ENCODE data around the gene SPI1.

Gene SPI1

GRCh38 chr11:47407746-47408590 is 29.6 kb upstream of the SPI1 start, which contains the start of gene SLC39A13:
Gene SLC39A13 (plus strand): TSS chr11:47408590. CDS start chr11:47410095, 1,505 bp downstream.
- H3K27ac ChIP-seq = peak within 1 kb of the TSS; percentile 82
- peak within 1 kb of the TSS; percentile 77 for H3K4me3 ChIP-seq (ENCODE audit: low read depth, low read length)
- peak; percentile 95 for DNase-seq
- no peaks in the 10 kb centered on the region for H3K27me3 ChIP-seq (ENCODE audit: insufficient read depth, low read depth, severe bottlenecking)
- peak; percentile 80 for TF ChIP-seq CTCF (IDR thresholded peaks at IDR 0.05; ENCODE audit: low read depth, low read length)
- no peaks in the 10 kb centered on the region for H3K9me3 ChIP-seq (ENCODE audit: severe bottlenecking)
- H3K36me3 ChIP-seq = no peaks in the 10 kb centered on the region; the same call in none of the 2 replicates

GRCh38 chr11:47406896-47407745 is 28.8 kb upstream of the SPI1 start:
- H3K27me3 ChIP-seq (ENCODE audit: insufficient read depth, low read depth, severe bottlenecking) = no peaks in the 10 kb centered on the region
- no peaks in the 10 kb centered on the region for H3K9me3 ChIP-seq (ENCODE audit: severe bottlenecking)
- no peak for TF ChIP-seq CTCF (IDR thresholded peaks at IDR 0.05; ENCODE audit: low read depth, low read length)
- H3K27ac ChIP-seq = peak overlapping the region; percentile 82
- DNase-seq = no peak
- peak overlapping the region; percentile 77 for H3K4me3 ChIP-seq (ENCODE audit: low read depth, low read length)
- H3K36me3 ChIP-seq = no peaks in the 10 kb centered on the region; the same call in none of the 2 replicates

- H3K4me3 ChIP-seq (ENCODE audit: low read depth, low read length) = no peak overlapping the region
- TF ChIP-seq CTCF (IDR thresholded peaks at IDR 0.05; ENCODE audit: low read depth, low read length) = no peak
- no peaks in the 10 kb centered on the region; the same call in 1 of the 2 replicates for H3K36me3 ChIP-seq
- no peaks in the 10 kb centered on the region for H3K9me3 ChIP-seq (ENCODE audit: severe bottlenecking)
- no peak overlapping the region for H3K27ac ChIP-seq
- no peak for DNase-seq
- H3K27me3 ChIP-seq (ENCODE audit: insufficient read depth, low read depth, severe bottlenecking) = no peaks in the 10 kb centered on the region
Observed at GRCh38 chr11:47403571-47403970, 25.2 kb upstream of the SPI1 start.

- H3K27me3 ChIP-seq (ENCODE audit: insufficient read depth, low read depth, severe bottlenecking) = no peaks in the 10 kb centered on the region
- no peak for DNase-seq
- no peak for TF ChIP-seq CTCF (IDR thresholded peaks at IDR 0.05; ENCODE audit: low read depth, low read length)
- H3K36me3 ChIP-seq = no peaks in the 10 kb centered on the region
- no peaks in the 10 kb centered on the region for H3K9me3 ChIP-seq (ENCODE audit: severe bottlenecking)
- H3K4me3 ChIP-seq (ENCODE audit: low read depth, low read length) = no peak overlapping the region
- no peak overlapping the region for H3K27ac ChIP-seq
Observed at GRCh38 chr11:47403135-47403534, 24.8 kb upstream of the SPI1 start.

GRCh38 chr11:47400768-47401279 is 22.5 kb upstream of the SPI1 start:
- no peak for DNase-seq
- no peak overlapping the region for H3K27ac ChIP-seq
- no peak overlapping the region for H3K4me3 ChIP-seq (ENCODE audit: low read depth, low read length)
- H3K36me3 ChIP-seq = no peaks in the 10 kb centered on the region
- no peaks in the 10 kb centered on the region for H3K9me3 ChIP-seq (ENCODE audit: severe bottlenecking)
- H3K27me3 ChIP-seq (ENCODE audit: insufficient read depth, low read depth, severe bottlenecking) = no peaks in the 10 kb centered on the region
- TF ChIP-seq CTCF (IDR thresholded peaks at IDR 0.05; ENCODE audit: low read depth, low read length) = no peak

Data from WERI-Rb-1 (cell line).